Upper lobe of left lung (tissue), 4 donors: ENCODE measurements around the gene OR5D16.

Experiments used
- CTCF ChIP-seq, 6 experiments: fragments of 450-650 bp in 4 of 6; fragments of 200-600 bp in 2 of 6; sonication (generic) in 2 of 6; IDR thresholded peaks; one replicate each; pipeline ENCODE4 v1.5.1; 2016 to 2019; ENCODE audit warnings: antibody characterized with exemption in 6 of 6
- POLR2AphosphoS5 ChIP-seq, 2 donors: sonication (generic); formaldehyde crosslinking; IDR thresholded peaks; one replicate each; pipeline ENCODE4 v1.5.1; 2017; ENCODE audit warnings: antibody characterized with exemption in 2 of 2

- TF ChIP-seq CTCF (IDR thresholded peaks at IDR 0.05) (no peak), POLR2AphosphoS5 (IDR thresholded peaks at IDR 0.05) (no peak)
Measured at GRCh38 chr11:55793321-55793720, 45.2 kb upstream of the OR5D16 start.
